Measurements from ENCODE around the gene HNF4A.

Gene HNF4A

GRCh38 chr20:44424039-44424495 lies 68.6 kb downstream of the HNF4A start:
- no peak for DNase-seq
- Histone ChIP-seq H3K79me1 (ENCODE audit: low read length) (no peaks in the 10 kb centered on the region), H3K4me3 (ENCODE audit: low read length) (no peak overlapping the region), H3K4me1 (ENCODE audit: control insufficient read depth, low read depth, low read length) (no peaks in the 10 kb centered on the region), H3K23ac (ENCODE audit: low read length) (no peak overlapping the region), H3K36me3 (ENCODE audit: control insufficient read depth, insufficient read depth, low read length) (no peaks in the 10 kb centered on the region), H3K27ac (ENCODE audit: low read depth, low read length) (no peak overlapping the region), H3K79me2 (ENCODE audit: control insufficient read depth, insufficient read depth, low read length) (no peaks in the 10 kb centered on the region), H4K5ac (ENCODE audit: low read length) (no peak overlapping the region), H2BK120ac (ENCODE audit: low read depth, low read length) (no peak overlapping the region), H3K18ac (ENCODE audit: low read length) (no peak overlapping the region), H3K9ac (ENCODE audit: low read length) (no peak overlapping the region), H3K56ac (ENCODE audit: low read length) (no peak overlapping the region), H4K8ac (ENCODE audit: low read depth, low read length) (no peak overlapping the region), H3K27me3 (ENCODE audit: insufficient read depth, low read length, poor library complexity) (no peaks in the 10 kb centered on the region), H3K4ac (ENCODE audit: low read depth, low read length) (no peak overlapping the region), H2BK5ac (ENCODE audit: low read length) (no peak overlapping the region), H2BK15ac (replicated peaks; ENCODE audit: low read depth) (no peak overlapping the region), H2AK5ac (ENCODE audit: low read length) (no peak overlapping the region), H3K4me2 (ENCODE audit: low read length) (no peak overlapping the region)
- no CpG with 5 or more reads among the region's 14 CpGs for WGBS (ENCODE audit: extremely low coverage, insufficient coverage, low lambda C conversion rate)

GRCh38 chr20:44425923-44426322 lies 70.4 kb downstream of the HNF4A start:
- no peaks in the 10 kb centered on the region for H3K27me3 ChIP-seq (ENCODE audit: insufficient read depth, low read length, poor library complexity)
- no peak for DNase-seq
- no peak overlapping the region for H4K5ac ChIP-seq (ENCODE audit: low read length)
- no peaks in the 10 kb centered on the region for H3K79me2 ChIP-seq (ENCODE audit: control insufficient read depth, insufficient read depth, low read length)
- no peak overlapping the region for H2AK5ac ChIP-seq (ENCODE audit: low read length)
- no peak overlapping the region for H3K56ac ChIP-seq (ENCODE audit: low read length)
- no peak overlapping the region for H2BK5ac ChIP-seq (ENCODE audit: low read length)
- H3K4me1 ChIP-seq (ENCODE audit: control insufficient read depth, low read depth, low read length): no peaks in the 10 kb centered on the region
- H3K4me3 ChIP-seq (ENCODE audit: low read length): no peak overlapping the region
- no peak overlapping the region for H3K23ac ChIP-seq (ENCODE audit: low read length)
- H3K4me2 ChIP-seq (ENCODE audit: low read length): no peak overlapping the region
- no peak overlapping the region for H4K8ac ChIP-seq (ENCODE audit: low read depth, low read length)
- H3K18ac ChIP-seq (ENCODE audit: low read length): no peak overlapping the region
- H2BK15ac ChIP-seq (replicated peaks; ENCODE audit: low read depth): no peak overlapping the region
- no peak overlapping the region for H3K9ac ChIP-seq (ENCODE audit: low read length)
- H3K27ac ChIP-seq (ENCODE audit: low read depth, low read length): no peak overlapping the region
- H2BK120ac ChIP-seq (ENCODE audit: low read depth, low read length): no peak overlapping the region
- no CpG with 5 or more reads among the region's 2 CpGs for WGBS (ENCODE audit: extremely low coverage, insufficient coverage, low lambda C conversion rate)
- H3K79me1 ChIP-seq (ENCODE audit: low read length): no peaks in the 10 kb centered on the region
- no peak overlapping the region for H3K4ac ChIP-seq (ENCODE audit: low read depth, low read length)
- H3K36me3 ChIP-seq (ENCODE audit: control insufficient read depth, insufficient read depth, low read length): no peaks in the 10 kb centered on the region

- Histone ChIP-seq H2BK5ac (ENCODE audit: low read length) (no peak overlapping the region), H3K23ac (ENCODE audit: low read length) (no peak overlapping the region), H3K27me3 (ENCODE audit: insufficient read depth, low read length, poor library complexity) (no peaks in the 10 kb centered on the region), H3K4ac (ENCODE audit: low read depth, low read length) (no peak overlapping the region), H4K8ac (ENCODE audit: low read depth, low read length) (no peak overlapping the region), H3K4me2 (ENCODE audit: low read length) (no peak overlapping the region), H3K79me2 (ENCODE audit: control insufficient read depth, insufficient read depth, low read length) (no peaks in the 10 kb centered on the region), H3K9ac (ENCODE audit: low read length) (no peak overlapping the region), H3K27ac (ENCODE audit: low read depth, low read length) (no peak overlapping the region), H2AK5ac (ENCODE audit: low read length) (no peak overlapping the region), H3K56ac (ENCODE audit: low read length) (no peak overlapping the region), H4K5ac (ENCODE audit: low read length) (no peak overlapping the region), H2BK120ac (ENCODE audit: low read depth, low read length) (no peak overlapping the region), H3K18ac (ENCODE audit: low read length) (no peak overlapping the region), H2BK15ac (replicated peaks; ENCODE audit: low read depth) (no peak overlapping the region), H3K79me1 (ENCODE audit: low read length) (no peaks in the 10 kb centered on the region), H3K4me3 (ENCODE audit: low read length) (no peak overlapping the region), H3K4me1 (ENCODE audit: control insufficient read depth, low read depth, low read length) (no peaks in the 10 kb centered on the region), H3K36me3 (ENCODE audit: control insufficient read depth, insufficient read depth, low read length) (no peaks in the 10 kb centered on the region)
- DNase-seq: no peak
- 100% methylated on average over 1 of the region's 10 CpGs for WGBS (ENCODE audit: extremely low coverage, insufficient coverage, low lambda C conversion rate)
These were observed 71.6 kb downstream of the HNF4A start for GRCh38 chr20:44426879-44427790.

GRCh38 chr20:44427804-44428173 lies 72.3 kb downstream of the HNF4A start:
- Histone ChIP-seq H3K79me1 (ENCODE audit: low read length) (no peaks in the 10 kb centered on the region), H3K36me3 (ENCODE audit: control insufficient read depth, insufficient read depth, low read length) (no peaks in the 10 kb centered on the region), H2BK120ac (ENCODE audit: low read depth, low read length) (no peak overlapping the region), H3K9ac (ENCODE audit: low read length) (no peak overlapping the region), H2BK5ac (ENCODE audit: low read length) (no peak overlapping the region), H3K4me3 (ENCODE audit: low read length) (no peak overlapping the region), H3K79me2 (ENCODE audit: control insufficient read depth, insufficient read depth, low read length) (no peaks in the 10 kb centered on the region), H3K4me2 (ENCODE audit: low read length) (no peak overlapping the region), H3K4ac (ENCODE audit: low read depth, low read length) (no peak overlapping the region), H3K4me1 (ENCODE audit: control insufficient read depth, low read depth, low read length) (no peaks in the 10 kb centered on the region), H3K23ac (ENCODE audit: low read length) (no peak overlapping the region), H3K27ac (ENCODE audit: low read depth, low read length) (no peak overlapping the region), H3K56ac (ENCODE audit: low read length) (no peak overlapping the region), H2AK5ac (ENCODE audit: low read length) (no peak overlapping the region), H3K27me3 (ENCODE audit: insufficient read depth, low read length, poor library complexity) (no peaks in the 10 kb centered on the region), H4K8ac (ENCODE audit: low read depth, low read length) (no peak overlapping the region), H3K18ac (ENCODE audit: low read length) (no peak overlapping the region), H4K5ac (ENCODE audit: low read length) (no peak overlapping the region), H2BK15ac (replicated peaks; ENCODE audit: low read depth) (no peak overlapping the region)
- no peak for DNase-seq
- WGBS (ENCODE audit: extremely low coverage, insufficient coverage, low lambda C conversion rate): no CpG with 5 or more reads among the region's 3 CpGs

GRCh38 chr20:44428174-44429016 lies 72.9 kb downstream of the HNF4A start:
- no peak overlapping the region for H2AK5ac ChIP-seq (ENCODE audit: low read length)
- H4K8ac ChIP-seq (ENCODE audit: low read depth, low read length): no peak overlapping the region
- no peak overlapping the region for H2BK120ac ChIP-seq (ENCODE audit: low read depth, low read length)
- H3K4me1 ChIP-seq (ENCODE audit: control insufficient read depth, low read depth, low read length): no peaks in the 10 kb centered on the region
- no peak overlapping the region for H2BK5ac ChIP-seq (ENCODE audit: low read length)
- H3K79me2 ChIP-seq (ENCODE audit: control insufficient read depth, insufficient read depth, low read length): no peaks in the 10 kb centered on the region
- H3K4me3 ChIP-seq (ENCODE audit: low read length): no peak overlapping the region
- WGBS (ENCODE audit: extremely low coverage, insufficient coverage, low lambda C conversion rate): no CpG with 5 or more reads among the region's 8 CpGs
- H3K9ac ChIP-seq (ENCODE audit: low read length): no peak overlapping the region
- no peaks in the 10 kb centered on the region for H3K79me1 ChIP-seq (ENCODE audit: low read length)
- H3K4ac ChIP-seq (ENCODE audit: low read depth, low read length): no peak overlapping the region
- H3K56ac ChIP-seq (ENCODE audit: low read length): no peak overlapping the region
- no peaks in the 10 kb centered on the region for H3K36me3 ChIP-seq (ENCODE audit: control insufficient read depth, insufficient read depth, low read length)
- no peak overlapping the region for H3K18ac ChIP-seq (ENCODE audit: low read length)
- H3K23ac ChIP-seq (ENCODE audit: low read length): no peak overlapping the region
- no peaks in the 10 kb centered on the region for H3K27me3 ChIP-seq (ENCODE audit: insufficient read depth, low read length, poor library complexity)
- no peak overlapping the region for H3K27ac ChIP-seq (ENCODE audit: low read depth, low read length)
- no peak overlapping the region for H4K5ac ChIP-seq (ENCODE audit: low read length)
- H3K4me2 ChIP-seq (ENCODE audit: low read length): no peak overlapping the region
- DNase-seq: no peak
- no peak overlapping the region for H2BK15ac ChIP-seq (replicated peaks; ENCODE audit: low read depth)
